Endothelial cell of umbilical vein (primary cell): ENCODE data around the gene SAMD14.

Experiments
- CTCF ChIP-seq, 2 donors: IDR thresholded peaks; 1 replicate in 1 of 2; 2 replicates in 1 of 2; pipeline ENCODE4 v1.5.1; 2011; ENCODE audit warnings: low read length in 2 of 2, mild to moderate bottlenecking in 2 of 2, moderate library complexity in 2 of 2, control low read depth in 1 of 2, inconsistent platforms in 1 of 2, low read depth in 1 of 2; ENCODE audit not compliant: insufficient read depth in 1 of 2; ENCODE audit errors: extremely low read depth in 1 of 2
- EZH2 ChIP-seq: IDR thresholded peaks from 2 replicates; pipeline ENCODE4 v1.6.1; 2012; ENCODE audit warnings: borderline replicate concordance, low read depth, mild to moderate bottlenecking, moderate library complexity, low read length, inconsistent platforms; ENCODE audit not compliant: severe bottlenecking
- FOS ChIP-seq: IDR thresholded peaks from 2 replicates; pipeline ENCODE4 v1.6.1; 2011; ENCODE audit warnings: mild to moderate bottlenecking, low read length, moderate library complexity, borderline replicate concordance; ENCODE audit not compliant: insufficient read depth
- GATA2 ChIP-seq: IDR thresholded peaks from 2 replicates; pipeline ENCODE4 v1.7.0; 2011; ENCODE audit warnings: low read depth, mild to moderate bottlenecking, moderate library complexity, mixed read lengths, low read length; ENCODE audit not compliant: insufficient read length, insufficient read depth
- JUN ChIP-seq: IDR thresholded peaks from 2 replicates; pipeline ENCODE4 v1.6.1; 2011; ENCODE audit warnings: borderline replicate concordance, low read depth; ENCODE audit not compliant: insufficient read length, insufficient read depth
- MAX ChIP-seq: IDR thresholded peaks from 2 replicates; pipeline ENCODE4 v1.6.1; 2011; ENCODE audit not compliant: insufficient read depth, insufficient read length
- MYC ChIP-seq: IDR thresholded peaks from one replicate; pipeline ENCODE4 v1.6.1; 2011; ENCODE audit warnings: mild to moderate bottlenecking, low read depth, low read length
- POLR2A ChIP-seq: IDR thresholded peaks from 2 replicates; pipeline ENCODE4 v1.6.1; 2012; ENCODE audit warnings: low read depth, mild to moderate bottlenecking, control low read depth, low read length
- POLR2AphosphoS5 ChIP-seq: IDR thresholded peaks from 2 replicates; pipeline ENCODE4 v1.6.1; 2012; ENCODE audit warnings: low read depth, mild to moderate bottlenecking, control low read depth, low read length, moderate library complexity; ENCODE audit not compliant: insufficient read depth

- TF ChIP-seq CTCF (IDR thresholded peaks at IDR 0.05; ENCODE audit: extremely low read depth in 1 of 2, insufficient read depth in 1 of 2, low read depth in 1 of 2, low read length in 2 of 2) (no peak), EZH2 (no peak), POLR2A (no peak), MYC (no peak), MAX (no peak), POLR2AphosphoS5 (no peak), FOS (no peak), GATA2 (no peak), JUN (no peak)
Observed at GRCh38 chr17:50076221-50076590, 53.8 kb downstream of the SAMD14 start.
